HepG2 (cell line): ENCODE results near the gene CREBZF. TPM values are rescaled to one million over a fixed set of nuclear protein-coding genes. Genes with fewer than 3 reads are reported as not detected.

Source experiments
- ATAC-seq: fragments of 200-7000 bp; cut with Tn5 transposase; 3 replicates; pipeline ENCODE4 v1.9.1; 2020; ENCODE audit warnings: mild to moderate bottlenecking, moderate library complexity
- BruUV-seq: library from RNA; stranded (reverse); fragments of 400-500 nt; replicated peaks from 2 replicates; lab custom pipeline; 2021; lab: Mats Ljungman, UMichigan
- CTCF ChIA-PET: fragments of 300-600 bp; formaldehyde crosslinking; extraction: SDS; loops from one replicate; lab custom pipeline; 2021; ENCODE audit warnings: low total read pairs, inconsistent platforms, low intra/inter-chr PET ratio; lab: Yijun Ruan, JAX
- POLR2A ChIA-PET: fragments of 350-600 bp; sonication (Branson Sonifier 250); formaldehyde crosslinking; loops from one replicate; lab custom pipeline; 2020; ENCODE audit warnings: antibody characterized with exemption, inconsistent platforms; lab: Yijun Ruan, JAX
- DNase-seq: peaks from one replicate; pipeline ENCODE4 v3.0.0-alpha.2; 2015; ENCODE audit warnings: low spot score
- FAIRE-seq: peaks from 3 replicates; lab custom pipeline; 2011; peaks lifted over from hg19 to GRCh38; lab: Jason Lieb, UNC
- H2AFZ ChIP-seq: one replicate; pipeline ENCODE4 v1.6.1; 2011; ENCODE audit warnings: low read length, inconsistent platforms
- H3K27ac ChIP-seq: fragments of 300-600 bp; 3 replicates; pipeline ENCODE4 v1.8.0; 2011; ENCODE audit warnings: mixed run types, mild to moderate bottlenecking, mixed read lengths, low read length, inconsistent platforms; ENCODE audit not compliant: insufficient read depth; ENCODE audit errors: extremely low read length
- H3K27me3 ChIP-seq, 2 experiments: fragments of 200-600 bp in 1 of 2; 2 replicates in 1 of 2; 3 replicates in 1 of 2; pipeline versions ENCODE4 v1.6.0 to v1.8.0; 2011; ENCODE audit warnings: low read length in 2 of 2, mild to moderate bottlenecking in 2 of 2, moderate library complexity in 2 of 2, inconsistent platforms in 1 of 2; ENCODE audit not compliant: insufficient read depth in 2 of 2, control insufficient read depth in 1 of 2
- H3K36me3 ChIP-seq, 2 experiments: fragments of 200-600 bp in 1 of 2; replicated peaks in 1 of 2; 2 replicates in 1 of 2; 3 replicates in 1 of 2; pipeline versions ENCODE4 v1.5.1 to v1.8.0; 2011; ENCODE audit warnings: low read length in 2 of 2, inconsistent platforms in 1 of 2; ENCODE audit not compliant: insufficient read depth in 2 of 2, control insufficient read depth in 1 of 2
- H3K4me1 ChIP-seq: 2 replicates; pipeline ENCODE4 v1.5.1; 2012; ENCODE audit warnings: low read length, inconsistent platforms; ENCODE audit not compliant: insufficient read depth
- H3K4me2 ChIP-seq: 2 replicates; pipeline ENCODE4 v1.6.0; 2011; ENCODE audit warnings: low read depth, low read length, inconsistent platforms
- H3K4me3 ChIP-seq, 3 experiments: fragments of 200-600 bp in 1 of 3; sonication (generic), shearing (Covaris generic) in 1 of 3; replicated peaks in 1 of 3; 2 replicates each; pipeline ENCODE4 v1.5.1; 2011 to 2016; ENCODE audit warnings: low read length in 3 of 3, inconsistent platforms in 2 of 3, low read depth in 2 of 3, mild to moderate bottlenecking in 2 of 3, control low read depth in 1 of 3, mixed read lengths in 1 of 3; ENCODE audit not compliant: insufficient read depth in 1 of 3
- H3K79me2 ChIP-seq: one replicate; pipeline ENCODE4 v1.6.1; 2011; ENCODE audit warnings: low read length, inconsistent platforms; ENCODE audit not compliant: insufficient read depth
- H3K9ac ChIP-seq: 2 replicates; pipeline ENCODE4 v1.6.0; 2011; ENCODE audit warnings: mild to moderate bottlenecking, low read depth, low read length, inconsistent platforms; ENCODE audit not compliant: insufficient read depth
- H3K9me3 ChIP-seq: 2 replicates; pipeline ENCODE4 v1.5.1; 2012; ENCODE audit warnings: mild to moderate bottlenecking, low read length
- H4K20me1 ChIP-seq: 2 replicates; pipeline ENCODE4 v1.6.0; 2011; ENCODE audit warnings: inconsistent platforms, mild to moderate bottlenecking, low read length, moderate library complexity; ENCODE audit not compliant: insufficient read depth
- CBX2 ChIP-seq, 2 experiments: fragments of 200-600 bp in 1 of 2; sonication (generic); formaldehyde crosslinking in 1 of 2; IDR thresholded peaks; 2 replicates each; pipeline versions ENCODE4 v1.7.0 to v1.8.1; 2018 to 2022; ENCODE audit warnings: low read depth in 2 of 2, low read length in 1 of 2, mild to moderate bottlenecking in 1 of 2, missing genetic modification reagents in 1 of 2
- CREM ChIP-seq, 2 experiments: sonication (generic) in 1 of 2; formaldehyde crosslinking in 1 of 2; IDR thresholded peaks; 2 replicates each; pipeline versions ENCODE4 v1.4.0 to v1.6.1; 2016 to 2020; ENCODE audit warnings: antibody characterized with exemption in 1 of 2, mild to moderate bottlenecking in 1 of 2, missing genetic modification reagents in 1 of 2
- GPBP1L1 ChIP-seq: sonication (generic); formaldehyde crosslinking; IDR thresholded peaks from 2 replicates; pipeline ENCODE4 v1.5.0; 2020; ENCODE audit warnings: mild to moderate bottlenecking, missing genetic modification reagents
- LCORL ChIP-seq, 2 experiments: fragments of 450-650 bp in 1 of 2; sonication (generic) in 1 of 2; formaldehyde crosslinking in 1 of 2; IDR thresholded peaks; 2 replicates each; pipeline versions ENCODE4 v1.5.0 to v1.6.1; 2017 to 2020; ENCODE audit warnings: antibody characterized with exemption in 1 of 2, missing genetic modification reagents in 1 of 2
- PHB2 ChIP-seq: fragments of 450-650 bp; IDR thresholded peaks from 2 replicates; pipeline ENCODE4 v1.6.1; 2018; ENCODE audit not compliant: partially characterized antibody
- RARA ChIP-seq: IDR thresholded peaks from 2 replicates; pipeline ENCODE4 v1.6.1; 2016; ENCODE audit warnings: missing genetic modification reagents, missing compliant biosample characterization
- SP2 ChIP-seq: sonication (generic); formaldehyde crosslinking; IDR thresholded peaks from 2 replicates; pipeline ENCODE4 v1.5.1; 2020; ENCODE audit warnings: mild to moderate bottlenecking, missing genetic modification reagents
- SSRP1 ChIP-seq: IDR thresholded peaks from 2 replicates; pipeline ENCODE4 v1.6.1; 2016; ENCODE audit warnings: control low read depth
- TGIF2 ChIP-seq: IDR thresholded peaks from 2 replicates; pipeline ENCODE4 v1.6.1; 2016; ENCODE audit warnings: control low read depth, missing compliant biosample characterization
- ZNF354B ChIP-seq: sonication (generic); formaldehyde crosslinking; IDR thresholded peaks from 2 replicates; pipeline ENCODE4 v1.8.0; 2022; ENCODE audit warnings: mild to moderate bottlenecking, missing genetic modification reagents
- ZNF530 ChIP-seq: sonication (generic); formaldehyde crosslinking; IDR thresholded peaks from 2 replicates; pipeline ENCODE4 v1.5.0; 2020; ENCODE audit warnings: low read depth, mild to moderate bottlenecking, missing genetic modification reagents
- ZNF547 ChIP-seq: sonication (generic); formaldehyde crosslinking; IDR thresholded peaks from 2 replicates; pipeline ENCODE4 v1.5.1; 2020; ENCODE audit warnings: mild to moderate bottlenecking, missing genetic modification reagents
- ZNF670 ChIP-seq: sonication (generic); formaldehyde crosslinking; IDR thresholded peaks from 2 replicates; pipeline ENCODE4 v1.8.0; 2022; ENCODE audit warnings: mild to moderate bottlenecking, missing genetic modification reagents, borderline replicate concordance
- ZNF772 ChIP-seq: sonication (generic); formaldehyde crosslinking; IDR thresholded peaks from 2 replicates; pipeline ENCODE4 v1.5.0; 2020; ENCODE audit warnings: mild to moderate bottlenecking, missing genetic modification reagents
- ZSCAN20 ChIP-seq: sonication (generic); formaldehyde crosslinking; IDR thresholded peaks from 2 replicates; pipeline ENCODE4 v1.4.0; 2020; ENCODE audit warnings: missing genetic modification reagents, mild to moderate bottlenecking, borderline replicate concordance
- WGBS: methylation state at CpG from one replicate; pipeline ENCODE4 v1.1.6; 2017; ENCODE audit warnings: low lambda C conversion rate; 5-methylcytosine and 5-hydroxymethylcytosine counted together
- in situ Hi-C: cut with HindIII; loops from 2 replicates; pipeline ENCODE4 v1.10.0; 2017; ENCODE audit warnings: low pct_unique_long_range_greater_than_20kb; ENCODE audit not compliant: extremely low pct_ligation_motif_present
- intact Hi-C: fragments of 100-400 bp; cut with micrococcal nuclease; formaldehyde crosslinking; loops from one replicate; pipeline ENCODE4 v1.10.0; 2022; ENCODE audit not compliant: unreplicated experiment
- polyA plus RNA-seq, 8 experiments: library from polyadenylated mRNA; depleted of rRNA in 3 of 8; stranded (reverse) in 7 of 8; unstranded in 1 of 8; fragments of >200 nt; fragmentation: Illumina TruSeq in 4 of 8; extraction: Trizol in 4 of 8; gene quantifications; 2 replicates each; pipeline versions ENCODE4 v1.2.1 to v1.2.3, GENCODE V29; 2011 to 2016; ENCODE audit warnings: low read depth in 4 of 8, missing spikeins in 1 of 8, mixed read lengths in 1 of 8; ENCODE audit not compliant: insufficient read depth in 1 of 8
- total RNA-seq, 5 experiments: library from RNA; depleted of rRNA; stranded (reverse); fragments of >200 nt; fragmentation: Illumina TruSeq; extraction: Trizol; gene quantifications; 2 replicates each; pipeline ENCODE4 v1.2.3, GENCODE V29; 2016; ENCODE audit warnings: low read depth in 1 of 5
- TF ChIP-seq, protein P1 (sequence below): sonication (generic); formaldehyde crosslinking; conservative IDR thresholded peaks from 2 replicates; pipeline ENCODE4 v1.8.0; 2022; ENCODE audit warnings: missing genetic modification reagents
- TF ChIP-seq, protein P2 (sequence below): sonication (generic); formaldehyde crosslinking; IDR thresholded peaks from 2 replicates; pipeline ENCODE4 v1.4.0; 2020; ENCODE audit warnings: mild to moderate bottlenecking, missing genetic modification reagents
- TF ChIP-seq, protein P3 (sequence below): sonication (generic); formaldehyde crosslinking; IDR thresholded peaks from 2 replicates; pipeline ENCODE4 v1.5.0; 2020; ENCODE audit warnings: mild to moderate bottlenecking, missing genetic modification reagents

The CREBZF gene
- total and polyA plus RNA-seq, 2 of the 13 experiments (the other 11 are each of a cell fraction or from before 2014, with no cell fraction given), result 30.6 to 43.1 TPM

DNA sequence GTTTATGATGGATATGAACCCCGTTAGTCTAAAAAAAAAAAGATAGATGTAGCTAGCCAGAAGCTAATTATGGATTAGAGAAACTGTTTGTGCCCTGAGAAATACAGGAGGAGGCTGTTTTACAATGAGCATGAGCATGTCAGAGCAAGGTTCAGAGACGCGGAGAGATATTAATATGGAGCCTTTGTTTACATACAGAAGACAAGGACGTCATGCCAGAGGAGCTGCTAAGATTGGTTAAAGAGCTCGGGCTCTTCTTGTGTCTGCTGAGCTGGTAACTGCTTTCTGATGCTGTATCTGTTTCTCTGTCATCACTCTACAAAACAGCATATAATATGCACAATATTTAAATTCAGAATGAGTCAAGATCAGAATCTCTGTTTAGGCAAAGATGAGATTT is 46.0 kb upstream of the CREBZF start:
- Histone ChIP-seq H3K27ac (no peak overlapping the region), H3K36me3 (no peaks in the 10 kb centered on the region), H3K9me3 (no peaks in the 10 kb centered on the region), H3K4me3 (no peak overlapping the region), H3K4me2 (no peak overlapping the region), H3K27me3 (no peaks in the 10 kb centered on the region), H4K20me1 (no peaks in the 10 kb centered on the region), H2AFZ (no peak overlapping the region), H3K4me1 (no peaks in the 10 kb centered on the region), H3K9ac (no peak overlapping the region), H3K79me2 (no peaks in the 10 kb centered on the region)
- 18% methylated on average over 5 of the region's 5 CpGs for WGBS
- POLR2A ChIA-PET, result no interaction called here
- ATAC-seq, result no peak
- TF ChIP-seq ZNF547 (CRISPR knock-in tag) (no peak), ZNF670 (no peak), LCORL (IDR thresholded peaks at IDR 0.05) (no peak), LCORL (CRISPR knock-in tag; IDR thresholded peaks at IDR 0.05) (no peak), ZNF530 (CRISPR knock-in tag) (no peak), SP2 (CRISPR knock-in tag) (no peak), ZSCAN20 (CRISPR knock-in tag) (no peak), PHB2 (no peak), CBX2 (IDR thresholded peaks at IDR 0.05; ENCODE audit: low read depth, low read length) (no peak), CBX2 (CRISPR knock-in tag; IDR thresholded peaks at IDR 0.05; ENCODE audit: low read depth) (no peak), TGIF2 (CRISPR knock-in tag) (no peak), ZNF772 (CRISPR knock-in tag) (no peak), SSRP1 (no peak), ZNF354B (no peak), RARA (no peak), CREM (IDR thresholded peaks at IDR 0.05) (no peak), CREM (CRISPR knock-in tag; IDR thresholded peaks at IDR 0.05) (no peak), GPBP1L1 (CRISPR knock-in tag) (no peak)
- TF ChIP-seq, protein P1, sequence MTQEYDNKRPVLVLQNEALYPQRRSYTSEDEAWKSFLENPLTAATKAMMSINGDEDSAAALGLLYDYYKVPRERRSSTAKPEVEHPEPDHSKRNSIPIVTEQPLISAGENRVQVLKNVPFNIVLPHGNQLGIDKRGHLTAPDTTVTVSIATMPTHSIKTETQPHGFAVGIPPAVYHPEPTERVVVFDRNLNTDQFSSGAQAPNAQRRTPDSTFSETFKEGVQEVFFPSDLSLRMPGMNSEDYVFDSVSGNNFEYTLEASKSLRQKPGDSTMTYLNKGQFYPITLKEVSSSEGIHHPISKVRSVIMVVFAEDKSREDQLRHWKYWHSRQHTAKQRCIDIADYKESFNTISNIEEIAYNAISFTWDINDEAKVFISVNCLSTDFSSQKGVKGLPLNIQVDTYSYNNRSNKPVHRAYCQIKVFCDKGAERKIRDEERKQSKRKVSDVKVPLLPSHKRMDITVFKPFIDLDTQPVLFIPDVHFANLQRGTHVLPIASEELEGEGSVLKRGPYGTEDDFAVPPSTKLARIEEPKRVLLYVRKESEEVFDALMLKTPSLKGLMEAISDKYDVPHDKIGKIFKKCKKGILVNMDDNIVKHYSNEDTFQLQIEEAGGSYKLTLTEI (CRISPR knock-in tag), result no peak
- TF ChIP-seq, protein P2, sequence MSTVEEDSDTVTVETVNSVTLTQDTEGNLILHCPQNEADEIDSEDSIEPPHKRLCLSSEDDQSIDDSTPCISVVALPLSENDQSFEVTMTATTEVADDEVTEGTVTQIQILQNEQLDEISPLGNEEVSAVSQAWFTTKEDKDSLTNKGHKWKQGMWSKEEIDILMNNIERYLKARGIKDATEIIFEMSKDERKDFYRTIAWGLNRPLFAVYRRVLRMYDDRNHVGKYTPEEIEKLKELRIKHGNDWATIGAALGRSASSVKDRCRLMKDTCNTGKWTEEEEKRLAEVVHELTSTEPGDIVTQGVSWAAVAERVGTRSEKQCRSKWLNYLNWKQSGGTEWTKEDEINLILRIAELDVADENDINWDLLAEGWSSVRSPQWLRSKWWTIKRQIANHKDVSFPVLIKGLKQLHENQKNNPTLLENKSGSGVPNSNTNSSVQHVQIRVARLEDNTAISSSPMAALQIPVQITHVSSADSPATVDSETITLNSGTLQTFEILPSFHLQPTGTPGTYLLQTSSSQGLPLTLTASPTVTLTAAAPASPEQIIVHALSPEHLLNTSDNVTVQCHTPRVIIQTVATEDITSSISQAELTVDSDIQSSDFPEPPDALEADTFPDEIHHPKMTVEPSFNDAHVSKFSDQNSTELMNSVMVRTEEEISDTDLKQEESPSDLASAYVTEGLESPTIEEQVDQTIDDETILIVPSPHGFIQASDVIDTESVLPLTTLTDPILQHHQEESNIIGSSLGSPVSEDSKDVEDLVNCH, result no peak
- TF ChIP-seq, protein P3, sequence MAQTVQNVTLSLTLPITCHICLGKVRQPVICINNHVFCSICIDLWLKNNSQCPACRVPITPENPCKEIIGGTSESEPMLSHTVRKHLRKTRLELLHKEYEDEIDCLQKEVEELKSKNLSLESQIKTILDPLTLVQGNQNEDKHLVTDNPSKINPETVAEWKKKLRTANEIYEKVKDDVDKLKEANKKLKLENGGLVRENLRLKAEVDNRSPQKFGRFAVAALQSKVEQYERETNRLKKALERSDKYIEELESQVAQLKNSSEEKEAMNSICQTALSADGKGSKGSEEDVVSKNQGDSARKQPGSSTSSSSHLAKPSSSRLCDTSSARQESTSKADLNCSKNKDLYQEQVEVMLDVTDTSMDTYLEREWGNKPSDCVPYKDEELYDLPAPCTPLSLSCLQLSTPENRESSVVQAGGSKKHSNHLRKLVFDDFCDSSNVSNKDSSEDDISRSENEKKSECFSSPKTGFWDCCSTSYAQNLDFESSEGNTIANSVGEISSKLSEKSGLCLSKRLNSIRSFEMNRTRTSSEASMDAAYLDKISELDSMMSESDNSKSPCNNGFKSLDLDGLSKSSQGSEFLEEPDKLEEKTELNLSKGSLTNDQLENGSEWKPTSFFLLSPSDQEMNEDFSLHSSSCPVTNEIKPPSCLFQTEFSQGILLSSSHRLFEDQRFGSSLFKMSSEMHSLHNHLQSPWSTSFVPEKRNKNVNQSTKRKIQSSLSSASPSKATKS (CRISPR knock-in tag), result no peak
- in situ Hi-C loops (no loop called here), intact Hi-C loops (no loop called here)
- no peak for DNase-seq
- CTCF ChIA-PET, result no interaction called here
- no TSS peak for BruUV-seq
- no peak for FAIRE-seq
